Measurements from ENCODE around the gene USP19. TPM values are rescaled to one million over a fixed set of nuclear protein-coding genes. Genes with fewer than 3 reads are reported as not detected.

USP19 gene
- 56.3 TPM for polyA plus RNA-seq (ENCODE audit: insufficient read length)
- long read RNA-seq, donor 1, partial matches to known transcripts = 0 of 1 reads
- long read RNA-seq, donor 1, other reads (novel, unspliced or antisense) = 0 of 1 reads
- long read RNA-seq, donor 2 = 0 reads
- long read RNA-seq, donor 3, partial matches to known transcripts = 6 of 6 reads
- long read RNA-seq, donor 3, other reads (novel, unspliced or antisense) = 0 of 6 reads
- long read RNA-seq, donor 4 = 0 reads
- long read RNA-seq, donor 5 = 0 reads
- long read RNA-seq, donor 6, full-length matches to known transcripts = 2 of 2 reads
- long read RNA-seq, donor 6, partial matches to known transcripts = 0 of 2 reads
- long read RNA-seq, donor 6, other reads (novel, unspliced or antisense) = 0 of 2 reads
- long read RNA-seq, donor 7, full-length matches to known transcripts = 3 of 3 reads
- long read RNA-seq, donor 7, partial matches to known transcripts = 0 of 3 reads
- long read RNA-seq, donor 7, other reads (novel, unspliced or antisense) = 0 of 3 reads
- long read RNA-seq, donor 8, full-length matches to known transcripts = 1 of 1 reads
- long read RNA-seq, donor 8, partial matches to known transcripts = 0 of 1 reads
- long read RNA-seq, donor 8, other reads (novel, unspliced or antisense) = 0 of 1 reads

DNA sequence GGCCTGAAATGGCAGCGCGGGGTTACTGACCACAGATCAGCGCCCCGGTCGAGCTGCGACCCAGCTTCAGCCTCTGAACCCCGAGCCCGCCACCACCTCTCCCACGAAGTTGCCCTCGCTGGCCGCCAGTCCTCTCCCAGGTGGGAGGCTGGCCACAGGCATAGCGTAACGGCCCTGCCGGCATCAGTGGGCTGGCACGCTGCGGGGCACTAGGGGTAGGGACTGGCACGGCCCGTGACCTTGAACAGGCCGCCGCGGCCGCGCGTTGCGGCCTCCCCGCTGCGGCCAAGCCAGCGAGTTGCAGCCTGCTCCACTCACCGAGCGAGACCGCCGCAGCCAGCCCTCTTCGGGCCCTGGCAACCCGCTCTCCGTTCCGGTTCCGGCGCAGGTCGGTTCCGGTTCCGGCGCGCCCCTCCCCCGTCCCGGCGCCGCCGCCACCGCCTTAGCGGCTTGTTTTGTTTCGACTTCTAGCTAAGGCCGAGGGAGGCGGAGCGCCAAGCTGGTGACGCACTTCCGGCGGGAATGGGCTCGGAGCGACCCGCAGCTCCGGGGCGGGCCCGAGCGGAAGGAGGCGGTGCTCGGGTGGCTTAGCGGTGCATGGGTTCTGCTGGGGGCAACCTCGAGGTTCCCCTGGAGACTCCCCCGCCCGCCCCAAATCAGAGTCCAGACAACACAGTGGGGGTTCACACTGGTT, at the start of gene USP19:
Gene USP19, minus strand, starts transcription at position 386 of the 694 bp plus-strand sequence. CDS start 1,678 bp downstream, outside the sequence.
- DNase-seq = peak; percentile 92

DNA sequence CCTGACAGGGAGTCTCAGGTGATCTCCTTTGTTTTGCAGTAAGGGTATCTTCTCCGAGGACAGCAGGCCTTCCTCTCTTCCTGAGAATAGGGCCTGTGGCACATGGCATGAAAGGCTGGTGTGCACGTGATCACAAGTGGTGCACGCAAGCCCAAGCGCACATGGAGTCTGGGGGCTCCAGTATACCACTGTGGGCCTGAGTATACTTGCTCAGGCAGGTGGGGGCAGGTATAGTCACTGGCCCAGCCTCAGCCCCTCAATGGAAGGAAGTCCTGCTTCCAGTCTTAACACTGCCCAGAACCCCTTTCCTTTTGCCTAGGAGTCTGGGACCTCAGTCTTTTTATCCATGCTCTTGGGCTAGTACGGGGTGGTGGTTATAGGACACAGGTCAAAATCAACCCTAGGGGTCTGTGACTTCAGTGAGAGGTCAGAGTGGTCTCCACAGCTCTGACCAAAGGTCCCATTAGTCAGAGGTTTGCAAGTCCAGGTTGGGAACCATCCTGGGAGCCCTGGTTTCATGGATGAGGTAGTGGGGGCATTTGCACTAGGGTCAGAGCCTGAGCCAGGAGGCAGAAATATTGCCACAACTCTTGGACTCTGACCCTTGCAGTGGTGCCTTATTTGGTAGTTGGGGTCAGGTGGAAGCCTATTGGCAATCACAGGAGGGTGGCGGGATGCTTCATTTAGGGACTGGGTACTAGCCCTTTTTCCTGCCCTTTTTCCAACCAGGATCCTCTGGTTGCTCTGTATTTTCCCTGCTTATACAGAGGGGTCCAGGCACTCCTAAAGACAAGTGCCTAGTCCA, 46.3 kb upstream of the USP19 start:
- no peak for DNase-seq

DNA sequence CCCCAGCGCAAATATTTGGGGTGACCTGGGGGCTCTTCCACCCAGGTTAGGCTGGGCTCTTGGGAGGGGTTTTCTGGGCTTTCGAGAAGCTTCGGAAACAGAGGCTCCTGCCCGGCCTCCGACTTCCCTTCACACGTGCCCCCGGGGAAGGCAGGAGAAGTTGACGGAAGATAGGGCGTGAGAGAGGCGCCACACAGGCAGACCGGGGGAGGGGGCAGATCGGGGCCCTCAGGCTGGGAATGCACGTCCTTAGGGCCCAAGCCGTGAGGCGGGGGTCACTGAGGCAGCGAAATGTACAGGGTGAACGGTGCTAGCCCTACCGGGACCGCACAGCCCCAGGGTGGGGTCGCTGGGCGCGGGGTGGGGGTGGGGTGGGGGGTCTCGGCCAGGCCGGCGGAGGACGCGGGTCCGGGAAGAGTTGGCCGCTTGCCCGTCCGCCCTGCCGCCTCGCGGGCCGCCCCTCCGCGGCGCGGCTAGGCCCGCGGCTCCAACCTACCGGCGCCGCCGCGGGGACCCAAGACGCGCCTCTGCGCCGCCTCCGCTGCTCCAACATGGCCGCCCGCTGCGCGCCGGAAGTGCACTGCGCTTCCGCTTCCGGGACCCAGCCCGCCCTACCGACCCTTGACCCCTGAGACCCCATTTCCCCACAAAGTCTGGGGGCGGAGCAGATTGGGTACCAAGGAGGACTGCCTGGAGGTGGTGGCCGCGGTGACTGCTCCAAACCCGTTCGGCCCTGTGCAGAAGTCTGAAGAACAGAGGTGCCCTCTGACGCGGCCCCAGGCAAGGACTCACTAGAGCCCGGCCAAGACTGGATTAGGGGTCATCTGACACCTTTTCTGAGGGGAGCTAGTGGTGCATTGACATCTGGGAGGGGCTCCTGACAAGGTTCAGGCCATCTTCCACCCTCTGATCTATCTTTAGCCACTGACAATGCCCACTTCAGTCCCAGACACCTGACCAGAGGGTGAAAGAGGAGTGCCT, 45.4 kb upstream of the USP19 start, which contains the start of gene CCDC71:
Gene CCDC71, minus strand, starts transcription at position 561 of the 981 bp plus-strand sequence. CDS start 2,123 bp downstream, outside the sequence.
- DNase-seq = peak; percentile 68

DNA sequence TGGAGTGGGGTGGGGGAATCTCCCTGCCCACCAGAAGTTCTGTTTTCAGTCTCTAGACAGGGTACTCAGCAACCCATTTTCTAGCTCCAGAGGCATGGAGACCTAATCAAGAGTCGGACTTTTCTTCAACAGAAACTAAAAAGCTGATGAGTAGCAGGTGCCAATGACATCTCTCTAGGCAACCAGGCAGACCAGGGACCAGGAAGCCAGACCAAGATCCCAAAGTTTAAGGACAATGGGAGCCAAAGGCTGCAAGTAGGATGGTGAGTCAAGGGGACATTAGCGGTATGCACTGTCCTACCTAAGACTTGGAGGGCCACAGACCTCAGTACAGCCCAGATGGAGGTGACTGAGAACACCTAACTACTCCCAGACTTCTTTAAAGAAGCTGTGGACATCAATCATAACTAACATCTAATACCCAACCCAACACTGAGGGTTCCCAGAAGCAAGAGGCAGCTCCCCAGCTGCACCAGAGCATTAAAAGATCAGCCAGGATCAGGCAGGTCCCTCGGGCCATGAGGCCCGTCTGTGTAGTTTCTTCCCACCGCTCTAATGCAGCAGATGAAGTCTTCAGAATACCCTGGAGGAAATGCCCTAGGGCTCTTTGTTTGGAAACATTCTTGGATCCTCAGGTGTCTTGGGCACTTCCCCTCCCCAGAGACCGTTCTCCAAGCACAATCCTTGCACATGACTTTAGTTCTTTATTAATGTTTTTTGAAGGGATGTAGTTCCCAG, 44.5 kb upstream of the USP19 start:
- DNase-seq = no peak

- DNase-seq = no peak
Observed at GRCh38 chr3:49163609-49164008, 43.0 kb upstream of the USP19 start.

DNA sequence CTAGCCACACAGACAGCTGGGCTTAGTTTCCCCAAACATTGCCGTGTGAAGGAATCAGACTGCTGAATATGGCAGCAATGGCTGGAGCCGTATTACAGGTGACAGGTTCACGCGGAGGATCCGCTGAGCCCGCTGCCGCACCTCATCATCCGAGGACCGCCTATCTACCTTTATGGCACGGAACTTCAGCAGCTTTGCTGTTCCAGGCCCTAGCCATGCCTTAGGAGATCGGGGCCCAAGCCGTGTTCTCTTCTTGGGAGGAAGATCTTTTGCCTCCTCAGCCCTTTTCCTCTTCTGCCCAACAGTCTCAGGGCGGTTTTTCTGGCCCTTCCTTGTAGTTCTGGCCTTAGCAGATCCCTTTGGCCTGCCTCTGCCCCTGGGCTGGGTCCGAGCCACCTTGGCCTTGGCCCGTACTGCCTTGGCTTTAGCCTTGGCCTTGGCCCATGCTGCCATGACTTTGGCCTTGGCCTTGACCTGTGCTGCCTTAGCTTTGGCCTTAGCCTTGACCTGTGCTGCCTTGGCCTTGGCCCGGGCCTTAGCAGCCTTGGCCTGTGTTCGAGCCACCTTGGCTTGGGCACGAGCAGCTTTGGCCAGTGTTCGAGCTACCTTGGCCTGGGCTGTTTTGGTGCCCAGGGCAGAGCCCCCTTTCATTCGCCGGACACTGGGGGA, 42.3 kb upstream of the USP19 start:
- no peak for DNase-seq

DNA sequence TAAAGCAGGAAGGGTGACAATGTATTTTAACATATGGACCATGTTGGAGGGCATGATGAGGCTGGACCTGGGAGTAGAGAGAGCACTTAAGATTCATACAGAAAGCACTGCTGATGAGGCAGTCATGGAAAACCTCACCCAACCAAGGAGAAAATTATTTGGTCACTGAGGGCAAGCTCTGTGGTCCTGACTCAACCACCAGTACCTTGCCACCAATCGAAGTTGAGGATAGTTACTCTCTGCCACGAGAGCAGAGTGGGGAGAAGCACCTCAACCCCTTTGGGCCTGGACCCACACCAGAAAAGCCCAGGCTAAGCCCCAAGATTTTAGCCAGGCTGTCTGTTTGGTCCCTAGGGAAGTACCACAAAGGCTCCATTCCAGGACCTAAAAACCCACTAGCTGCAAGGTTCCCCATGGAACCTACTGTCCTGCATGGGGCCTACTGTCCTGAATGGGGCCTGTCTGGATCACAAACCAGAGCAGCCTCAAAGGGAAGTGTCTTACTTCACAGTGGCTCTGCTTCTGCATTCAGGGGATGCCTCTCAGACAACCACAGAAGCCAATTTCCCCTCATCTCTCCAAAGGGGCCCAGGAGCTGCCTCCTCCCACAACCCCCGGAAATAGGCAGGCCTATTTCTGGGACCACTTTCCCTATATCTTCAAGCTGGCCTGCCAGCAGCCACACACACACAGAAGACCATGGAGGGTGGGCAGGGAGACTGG, 41.3 kb upstream of the USP19 start:
- DNase-seq = no peak

DNA sequence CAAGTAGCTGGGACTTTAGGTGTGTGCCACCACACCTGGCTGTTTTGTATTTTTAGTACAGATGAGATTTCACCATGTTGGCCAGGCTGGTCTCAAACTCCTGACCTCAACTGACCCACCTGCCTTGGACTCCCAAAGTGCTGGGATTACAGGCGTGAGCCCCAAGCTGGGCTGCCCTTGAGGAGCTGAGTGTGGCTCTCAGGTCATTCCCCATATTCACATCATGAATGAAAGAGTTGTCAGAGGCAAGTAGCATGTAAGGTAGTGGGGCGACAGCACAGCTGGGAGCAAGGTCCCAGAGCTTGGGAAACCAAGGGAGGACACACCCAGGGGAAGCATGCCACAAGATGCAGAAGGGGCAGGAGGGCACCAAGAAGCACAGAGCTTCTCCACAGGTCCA, 40.6 kb upstream of the USP19 start:
- DNase-seq = no peak

DNA sequence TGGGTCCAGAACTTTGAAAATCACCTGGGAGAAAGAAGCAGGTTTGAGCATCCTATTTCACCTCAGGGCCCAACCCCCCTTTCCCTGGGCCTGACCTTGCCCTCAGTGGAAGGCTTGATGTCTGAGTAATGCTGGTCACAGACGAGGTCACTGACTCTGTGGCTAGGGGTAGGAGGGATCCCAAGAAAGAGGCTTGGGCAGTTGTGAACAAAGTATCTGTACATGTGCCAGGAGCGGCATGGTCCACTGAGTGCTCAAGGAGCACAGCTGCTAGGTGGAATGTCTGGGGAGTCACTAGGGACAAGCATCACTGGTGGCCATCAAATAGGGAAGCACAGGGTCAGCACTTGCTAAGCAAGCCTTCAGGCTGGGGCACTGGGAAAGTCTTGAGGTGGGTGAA, 38.2 kb upstream of the USP19 start:
- DNase-seq = no peak

DNA sequence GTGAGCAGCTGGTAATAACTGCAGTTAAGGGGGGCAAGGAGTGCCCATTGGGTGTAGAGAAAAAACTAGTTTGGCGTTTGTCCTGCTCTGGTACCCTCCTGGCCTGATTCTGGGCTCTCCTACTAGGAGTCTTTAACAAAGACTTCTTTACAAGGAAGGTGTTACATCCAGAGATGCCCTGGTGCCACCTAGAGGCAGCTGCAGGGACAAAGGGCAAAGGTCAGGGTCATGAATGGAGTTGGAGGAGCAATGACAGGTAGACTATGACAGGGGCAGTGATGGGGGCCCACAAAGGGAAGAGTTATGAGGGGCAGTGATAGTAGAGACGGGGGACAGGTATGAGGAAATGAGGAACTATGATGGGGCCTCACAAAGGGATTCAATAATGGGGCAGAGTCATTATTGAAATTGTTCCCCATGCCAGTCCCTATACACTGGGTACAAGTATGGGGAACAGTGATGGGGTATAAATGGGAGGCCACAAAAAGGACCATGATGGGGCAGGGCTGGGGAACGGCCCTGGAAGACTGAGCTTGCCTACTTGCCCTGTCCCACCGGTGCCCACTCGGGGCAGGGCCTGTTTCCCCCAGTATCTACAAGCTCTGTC, 37.6 kb upstream of the USP19 start:
- DNase-seq = no peak

GRCh38 chr3:49157289-49157688, 36.7 kb upstream of the USP19 start:
- no peak for DNase-seq

- no peak for DNase-seq
Observed at GRCh38 chr3:49153349-49153912, 32.8 kb upstream of the USP19 start.

DNA sequence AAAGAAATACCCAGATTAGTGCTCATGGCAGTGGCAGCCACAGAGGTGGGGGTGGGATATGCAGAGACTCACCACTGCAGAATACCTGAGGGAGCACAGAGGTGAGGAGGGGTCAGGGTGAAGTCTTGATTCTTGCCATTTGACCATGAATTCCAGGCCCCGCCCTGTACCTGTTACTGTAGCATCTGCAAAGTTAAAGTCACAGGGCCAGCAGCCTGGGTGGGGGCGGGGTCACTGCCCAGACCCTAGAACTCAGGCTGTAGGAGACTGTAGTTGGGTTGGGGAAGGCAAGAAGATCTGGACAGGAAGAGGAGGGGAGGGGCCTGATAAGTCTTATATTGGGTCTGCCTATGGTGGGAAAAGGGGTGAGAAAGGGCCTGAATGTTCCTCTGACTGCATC, 31.0 kb upstream of the USP19 start:
- no peak for DNase-seq

DNA sequence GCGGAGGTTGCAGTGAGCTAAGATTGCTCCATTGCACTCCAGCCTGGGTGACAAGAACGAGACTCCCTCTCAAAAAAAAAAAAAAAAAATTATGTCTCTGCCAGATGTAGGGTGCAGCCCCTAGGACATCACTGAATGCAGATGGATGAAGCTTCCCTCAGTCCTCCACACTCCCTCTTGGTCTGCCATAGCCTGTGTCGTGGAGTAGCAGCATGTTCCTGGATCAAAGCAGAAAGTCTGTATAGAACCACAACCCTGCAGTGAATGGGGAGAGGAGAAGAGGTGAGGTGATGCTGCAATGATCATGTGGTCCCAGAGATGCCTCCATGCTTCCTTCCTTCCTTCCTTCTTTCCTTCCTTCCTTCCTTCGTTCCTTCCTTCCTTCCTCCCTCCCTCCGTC, 27.5 kb upstream of the USP19 start:
- no peak for DNase-seq

DNA sequence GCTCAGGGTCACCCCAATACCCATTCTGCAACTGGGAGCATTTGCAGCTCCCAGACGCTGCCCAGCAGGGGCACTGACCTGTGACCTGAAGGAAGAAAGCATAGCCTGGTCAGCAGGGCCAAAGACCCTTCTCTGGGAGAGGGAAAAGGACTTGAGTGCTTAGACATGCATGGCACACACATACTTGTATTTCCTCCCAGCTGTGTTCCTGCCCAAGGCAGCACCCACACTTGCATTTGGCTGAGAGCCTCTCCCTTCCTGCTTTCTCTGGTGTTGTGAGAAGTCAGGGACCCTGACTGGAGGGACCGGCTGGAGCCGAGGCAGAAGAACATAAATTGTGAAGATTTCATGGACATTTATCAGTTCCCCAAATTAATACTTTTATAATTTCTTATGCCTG, 19.5 kb upstream of the USP19 start:
- DNase-seq = no peak

GRCh38 chr3:49135499-49135898, 14.9 kb upstream of the USP19 start:
- DNase-seq = no peak

DNA sequence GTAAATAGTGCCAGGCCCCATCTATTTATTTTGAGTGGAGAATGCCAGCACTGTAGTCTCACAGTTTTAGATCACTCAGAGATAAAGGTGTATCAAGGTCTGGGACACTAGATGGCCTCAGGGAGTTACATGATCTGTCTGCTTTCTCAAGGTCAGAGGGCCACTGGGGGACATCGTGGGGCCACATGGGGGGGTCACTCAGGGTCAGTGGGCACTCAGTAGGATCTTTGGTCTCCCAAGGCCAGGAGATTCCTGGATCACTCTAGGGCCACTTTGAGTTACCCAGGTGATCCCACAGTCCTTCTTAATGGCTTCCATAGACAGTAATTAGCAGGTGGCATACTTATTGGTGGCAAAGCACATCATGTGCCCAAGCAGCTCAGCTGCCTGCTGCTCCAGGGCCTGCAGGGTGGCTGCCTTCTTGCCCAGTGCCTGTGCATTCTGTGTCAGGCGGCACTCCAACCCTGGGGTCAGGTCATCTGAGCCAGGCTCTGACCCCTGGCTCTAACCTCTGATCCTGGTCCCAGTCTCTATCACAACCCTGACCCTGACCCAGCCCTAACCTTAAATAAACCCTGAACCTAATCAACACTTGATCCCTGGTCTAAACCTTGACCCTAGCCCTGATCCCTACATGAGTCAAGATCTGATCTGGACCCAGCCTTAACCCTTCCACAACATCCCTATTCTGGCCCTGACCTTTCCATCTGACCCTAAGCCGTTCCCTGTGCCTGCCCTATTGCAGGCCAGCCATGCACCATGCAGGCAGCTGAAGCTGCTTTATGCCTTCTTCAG, 14.0 kb upstream of the USP19 start:
- no peak for DNase-seq

Measured in left kidney (tissue), 8 donors.